Thyroid gland (tissue), 4 donors: Measurements from ENCODE around the gene PHC2.

ENCODE experiments used
- CTCF ChIP-seq, 6 experiments: fragments of 200-600 bp in 3 of 6; fragments of 450-650 bp in 3 of 6; sonication (generic) in 3 of 6; IDR thresholded peaks; one replicate each; pipeline ENCODE4 v1.5.1; 2016 to 2019; ENCODE audit warnings: antibody characterized with exemption in 6 of 6, mild to moderate bottlenecking in 2 of 6, inconsistent platforms in 1 of 6, moderate library complexity in 1 of 6
- POLR2A ChIP-seq, 2 donors: fragments of 450-650 bp; IDR thresholded peaks; one replicate each; pipeline ENCODE4 v1.6.1; 2017; ENCODE audit warnings: antibody characterized with exemption in 2 of 2, mild to moderate bottlenecking in 2 of 2, moderate library complexity in 1 of 2

- TF ChIP-seq CTCF (IDR thresholded peaks at IDR 0.05): no peak
- no peak for TF ChIP-seq POLR2A (IDR thresholded peaks at IDR 0.05)
Measured at GRCh38 chr1:33321178-33321577, 109.7 kb downstream of the PHC2 start.
